Neural cell (in vitro differentiated cells): Measurements from ENCODE around the gene YWHAG.

Experiments used
- CTCF ChIP-seq: fragments of 450-650 bp; IDR thresholded peaks from 2 replicates; pipeline ENCODE4 v1.5.1; 2014; ENCODE audit warnings: antibody characterized with exemption, mild to moderate bottlenecking, moderate library complexity; ENCODE audit not compliant: poor library complexity, severe bottlenecking
- MXI1 ChIP-seq: fragments of 450-650 bp; conservative IDR thresholded peaks from 2 replicates; pipeline ENCODE4 v1.6.1; 2014; ENCODE audit warnings: antibody characterized with exemption, mild to moderate bottlenecking; ENCODE audit not compliant: poor library complexity, severe bottlenecking
- POLR2AphosphoS5 ChIP-seq: IDR thresholded peaks from 2 replicates; pipeline ENCODE4 v1.6.1; 2012
- TAF1 ChIP-seq: IDR thresholded peaks from 2 replicates; pipeline ENCODE4 v1.6.1; 2012; ENCODE audit warnings: low read depth

GRCh38 chr7:76281006-76281705, 77.6 kb downstream of the YWHAG start:
- TF ChIP-seq POLR2AphosphoS5 (no peak), MXI1 (no peak), TAF1 (no peak), CTCF (no peak)
